Adipocyte (in vitro differentiated cells): ENCODE measurements around the gene TOMM20.

Experiments used
- DNase-seq: peaks from one replicate; pipeline ENCODE4 v3.0.0-alpha.2; 2015; ENCODE audit warnings: low read depth
- H3K27me3 ChIP-seq: replicated peaks from 2 replicates; pipeline ENCODE4 v1.7.0; 2013; ENCODE audit warnings: mild to moderate bottlenecking, low read length, moderate library complexity; ENCODE audit not compliant: control insufficient read depth, insufficient read depth
- H3K36me3 ChIP-seq: 2 replicates; pipeline ENCODE4 v1.7.0; 2013; ENCODE audit warnings: low read length, mild to moderate bottlenecking, moderate library complexity; ENCODE audit not compliant: control insufficient read depth, insufficient read depth, severe bottlenecking
- H3K4me1 ChIP-seq: 2 replicates; pipeline ENCODE4 v1.7.0; 2013; ENCODE audit warnings: mild to moderate bottlenecking, low read length, moderate library complexity; ENCODE audit not compliant: control insufficient read depth, insufficient read depth
- H3K4me3 ChIP-seq: 2 replicates; pipeline ENCODE4 v1.7.0; 2013; ENCODE audit warnings: mild to moderate bottlenecking, low read length, moderate library complexity
- H3K9ac ChIP-seq: 2 replicates; pipeline ENCODE4 v1.7.0; 2013; ENCODE audit warnings: mild to moderate bottlenecking, low read length, moderate library complexity
- H3K9me3 ChIP-seq: 2 replicates; pipeline ENCODE4 v1.7.0; 2013; ENCODE audit warnings: mild to moderate bottlenecking, low read length, moderate library complexity; ENCODE audit not compliant: control insufficient read depth

The TOMM20 gene

DNA sequence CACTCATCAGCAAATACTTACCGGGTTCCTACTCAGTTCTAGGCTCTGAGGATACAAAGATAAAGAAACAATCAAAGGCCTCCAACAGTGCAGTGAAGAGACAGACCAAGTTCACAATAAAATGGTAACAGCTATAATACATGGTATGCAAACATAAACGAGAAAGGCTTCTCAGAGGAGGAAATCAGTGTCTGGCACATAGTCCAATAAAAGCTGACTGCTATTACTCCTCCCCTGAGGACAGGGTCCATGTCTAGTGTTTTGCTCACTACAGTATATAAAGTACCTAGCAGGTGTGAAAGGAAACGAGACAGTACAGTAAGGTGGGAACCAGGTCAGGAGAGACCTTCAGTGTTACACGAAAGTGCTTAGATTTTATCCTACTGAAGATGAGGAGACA lies 28.1 kb upstream of the TOMM20 start:
- H3K9ac ChIP-seq = no peak overlapping the region
- no peak overlapping the region for H3K4me3 ChIP-seq
- H3K4me1 ChIP-seq = peaks cover 25% of the 10 kb centered on the region
- H3K36me3 ChIP-seq = peaks cover 58% of the 10 kb centered on the region
- DNase-seq = no peak
- H3K27me3 ChIP-seq = no peaks in the 10 kb centered on the region
- H3K9me3 ChIP-seq = no peaks in the 10 kb centered on the region

DNA sequence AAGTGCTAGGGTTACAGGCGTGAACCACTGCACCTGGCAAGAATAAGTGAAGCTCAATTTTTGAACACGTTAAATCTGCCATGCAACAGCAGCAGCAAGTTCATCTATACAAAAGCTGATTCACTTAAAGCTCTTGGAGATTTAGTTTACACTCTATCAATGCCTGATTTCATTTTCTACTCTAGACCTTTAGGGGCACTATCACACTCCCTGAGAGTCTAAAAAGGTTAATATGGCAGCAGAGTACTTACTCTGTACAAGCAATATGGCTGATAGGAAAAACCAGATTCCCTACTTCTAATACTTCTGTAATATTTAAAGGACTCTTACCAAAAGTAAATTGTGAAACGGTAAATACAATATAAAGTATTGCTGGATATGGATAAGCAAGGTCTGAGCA lies 27.6 kb upstream of the TOMM20 start:
- no peak overlapping the region for H3K9ac ChIP-seq
- no peak for DNase-seq
- peaks cover 62% of the 10 kb centered on the region for H3K36me3 ChIP-seq

DNA sequence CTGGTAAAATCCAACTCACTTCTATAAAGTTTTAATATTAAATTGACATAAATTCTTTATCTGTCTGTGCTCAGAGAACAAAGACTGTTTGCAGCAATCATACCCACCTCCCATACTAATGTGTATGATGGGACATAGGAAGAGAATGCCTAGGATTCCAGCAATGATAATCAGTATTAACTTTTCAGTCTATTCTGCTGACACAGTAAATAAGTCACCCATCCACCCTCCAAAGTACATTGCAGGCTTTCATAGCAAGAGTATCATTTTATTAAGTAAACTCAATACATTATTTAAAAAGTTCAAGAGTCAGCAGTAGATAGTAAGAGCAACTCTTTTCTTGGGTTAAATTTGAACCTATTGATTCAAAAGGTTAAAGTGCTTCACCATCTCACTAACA lies 23.6 kb upstream of the TOMM20 start:
- no peaks in the 10 kb centered on the region for H3K9me3 ChIP-seq
- H3K27me3 ChIP-seq = no peaks in the 10 kb centered on the region
- H3K4me1 ChIP-seq = peaks cover 8% of the 10 kb centered on the region
- H3K9ac ChIP-seq = no peak overlapping the region
- H3K36me3 ChIP-seq = peaks cover 84% of the 10 kb centered on the region
- DNase-seq = no peak
- H3K4me3 ChIP-seq = no peak overlapping the region

More for the DNA sequence above, 27.6 kb upstream of the TOMM20 start:
- Histone ChIP-seq H3K27me3 (no peaks in the 10 kb centered on the region), H3K4me3 (no peak overlapping the region), H3K9me3 (no peaks in the 10 kb centered on the region), H3K4me1 (peaks cover 22% of the 10 kb centered on the region)

DNA sequence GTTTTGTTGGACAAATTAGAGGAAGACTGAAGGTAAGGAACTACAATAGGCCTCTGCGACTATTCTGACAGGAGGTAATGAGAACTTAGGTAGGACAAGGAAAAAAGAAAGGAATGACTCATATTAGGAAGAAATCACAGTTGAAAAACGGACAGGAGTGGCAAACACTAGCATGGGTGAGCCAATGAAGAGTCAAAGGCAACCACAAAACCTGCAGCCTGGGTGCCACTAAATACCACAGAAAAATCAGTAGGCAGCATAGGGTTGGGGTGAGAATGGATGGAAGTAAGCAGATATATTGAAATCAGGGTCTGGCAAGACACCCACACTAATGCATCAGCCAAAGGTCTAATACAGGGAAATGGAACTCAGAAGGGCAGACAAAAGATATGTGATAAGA lies 22.4 kb upstream of the TOMM20 start:
- peaks cover 8% of the 10 kb centered on the region for H3K4me1 ChIP-seq
- no peak overlapping the region for H3K4me3 ChIP-seq
- H3K36me3 ChIP-seq = peaks cover 84% of the 10 kb centered on the region
- no peak overlapping the region for H3K9ac ChIP-seq
- no peak for DNase-seq
- no peaks in the 10 kb centered on the region for H3K27me3 ChIP-seq
- H3K9me3 ChIP-seq = no peaks in the 10 kb centered on the region

DNA sequence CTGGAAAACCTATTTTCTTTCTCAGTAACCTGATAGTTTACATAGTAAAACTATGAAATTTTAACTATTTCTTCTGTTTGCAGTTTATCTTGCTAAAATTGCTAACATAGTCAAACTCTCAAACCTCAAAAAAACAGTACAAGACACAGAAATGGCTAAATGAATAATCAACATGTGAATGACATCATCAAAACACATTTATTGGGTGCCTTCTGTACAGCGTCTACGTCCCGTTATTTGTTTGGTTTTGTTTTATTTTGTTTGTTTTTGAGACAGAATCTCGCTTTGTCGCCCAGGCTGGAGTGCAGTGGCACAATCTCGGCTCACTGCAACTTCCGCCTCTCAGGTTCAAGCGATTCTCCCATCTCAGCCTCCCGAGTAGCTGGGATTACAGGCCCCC lies 21.2 kb upstream of the TOMM20 start:
- DNase-seq = no peak
- H3K36me3 ChIP-seq = peaks cover 95% of the 10 kb centered on the region
- no peaks in the 10 kb centered on the region for H3K9me3 ChIP-seq
- H3K27me3 ChIP-seq = no peaks in the 10 kb centered on the region
- H3K9ac ChIP-seq = no peak overlapping the region
- H3K4me3 ChIP-seq = no peak overlapping the region
- H3K4me1 ChIP-seq = peaks cover 3% of the 10 kb centered on the region

DNA sequence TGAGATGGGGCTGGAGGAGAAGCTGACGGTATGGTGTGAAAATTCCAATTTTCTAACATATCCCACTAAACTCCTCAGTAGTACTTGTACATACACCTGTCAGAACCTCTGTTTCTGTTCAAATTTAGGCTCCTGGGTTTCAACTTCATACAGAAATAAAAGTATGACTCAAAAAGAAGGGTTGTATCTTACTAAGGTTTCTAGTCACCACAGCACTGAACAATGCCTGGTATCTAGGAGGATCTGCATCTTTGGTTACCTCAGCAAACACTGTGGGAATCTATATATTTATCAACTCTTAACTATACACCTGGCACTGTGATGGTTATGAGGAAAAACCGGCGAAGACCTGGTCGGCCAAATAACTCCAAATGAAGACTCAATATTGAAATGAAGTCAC lies 18.6 kb upstream of the TOMM20 start:
- no peaks in the 10 kb centered on the region for H3K9me3 ChIP-seq
- no peak overlapping the region for H3K4me3 ChIP-seq
- H3K36me3 ChIP-seq = peaks cover 93% of the 10 kb centered on the region
- no peak for DNase-seq
- no peaks in the 10 kb centered on the region for H3K4me1 ChIP-seq
- H3K27me3 ChIP-seq = no peaks in the 10 kb centered on the region
- no peak overlapping the region for H3K9ac ChIP-seq

DNA sequence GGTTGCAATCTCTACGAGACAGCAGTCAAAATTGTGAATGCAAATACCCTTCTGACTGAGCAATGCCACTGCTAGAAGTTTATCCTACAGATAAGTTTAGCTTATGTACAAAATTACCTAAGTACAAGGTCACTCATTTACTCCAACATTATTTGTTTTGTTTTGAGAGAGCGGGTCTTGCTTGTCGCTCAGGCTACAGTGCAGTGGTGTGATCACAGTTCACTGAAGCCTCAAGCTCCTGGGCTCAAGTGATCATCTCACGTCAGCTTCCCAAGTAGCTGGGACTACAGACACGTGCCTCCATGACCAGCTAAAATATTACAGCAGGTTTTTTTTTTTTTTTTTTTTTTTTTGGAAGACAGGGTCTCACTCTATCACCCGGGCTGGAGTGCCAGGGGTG lies 17.0 kb upstream of the TOMM20 start:
- DNase-seq = no peak
- Histone ChIP-seq H3K27me3 (no peaks in the 10 kb centered on the region), H3K36me3 (peaks cover 87% of the 10 kb centered on the region), H3K9ac (no peak overlapping the region), H3K9me3 (no peaks in the 10 kb centered on the region), H3K4me3 (no peak overlapping the region), H3K4me1 (no peaks in the 10 kb centered on the region)

DNA sequence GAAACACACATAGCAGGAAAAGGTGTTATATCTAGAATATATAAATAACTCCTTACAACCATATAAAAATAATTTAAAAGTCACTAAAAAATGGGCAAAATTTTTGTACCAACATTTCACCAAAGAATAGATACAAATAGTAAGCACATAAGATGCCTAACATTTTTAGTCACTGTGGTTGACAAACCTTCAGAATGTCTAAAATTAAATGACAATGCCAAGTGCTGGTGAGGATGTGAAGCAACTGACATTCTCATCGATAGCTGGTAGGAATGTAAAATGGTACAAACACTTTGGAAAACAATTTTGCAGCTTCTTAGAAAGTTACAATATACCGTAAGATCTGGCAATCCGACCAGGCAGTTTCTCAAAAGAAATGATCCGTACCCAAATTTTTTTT lies 14.4 kb upstream of the TOMM20 start:
- Histone ChIP-seq H3K9ac (no peak overlapping the region), H3K4me1 (no peaks in the 10 kb centered on the region), H3K36me3 (peaks cover 83% of the 10 kb centered on the region), H3K9me3 (no peaks in the 10 kb centered on the region), H3K4me3 (no peak overlapping the region), H3K27me3 (no peaks in the 10 kb centered on the region)
- DNase-seq = no peak

DNA sequence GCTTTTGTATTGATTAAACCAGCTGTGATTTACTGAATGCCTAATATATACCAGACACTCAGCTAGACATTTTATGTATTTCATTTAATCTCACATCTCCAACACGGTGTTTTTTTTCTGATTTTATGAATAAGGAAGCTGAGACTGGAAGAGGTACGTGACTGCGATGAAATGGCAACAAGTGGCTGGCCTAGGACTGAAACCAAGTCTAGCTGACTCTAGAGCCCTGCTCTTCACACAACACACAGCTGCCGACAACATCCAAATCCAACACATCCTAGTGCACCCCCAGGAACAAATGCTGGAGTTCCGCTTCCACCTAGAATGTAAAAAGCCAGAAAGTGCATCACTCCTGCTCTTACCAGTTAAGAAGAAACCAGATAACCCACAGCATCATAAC lies 10.7 kb upstream of the TOMM20 start:
- no peak overlapping the region for H3K9ac ChIP-seq
- H3K27me3 ChIP-seq = no peaks in the 10 kb centered on the region
- H3K9me3 ChIP-seq = no peaks in the 10 kb centered on the region
- no peak for DNase-seq
- no peak overlapping the region for H3K4me3 ChIP-seq
- peaks cover 81% of the 10 kb centered on the region for H3K36me3 ChIP-seq
- H3K4me1 ChIP-seq = peaks cover 19% of the 10 kb centered on the region

DNA sequence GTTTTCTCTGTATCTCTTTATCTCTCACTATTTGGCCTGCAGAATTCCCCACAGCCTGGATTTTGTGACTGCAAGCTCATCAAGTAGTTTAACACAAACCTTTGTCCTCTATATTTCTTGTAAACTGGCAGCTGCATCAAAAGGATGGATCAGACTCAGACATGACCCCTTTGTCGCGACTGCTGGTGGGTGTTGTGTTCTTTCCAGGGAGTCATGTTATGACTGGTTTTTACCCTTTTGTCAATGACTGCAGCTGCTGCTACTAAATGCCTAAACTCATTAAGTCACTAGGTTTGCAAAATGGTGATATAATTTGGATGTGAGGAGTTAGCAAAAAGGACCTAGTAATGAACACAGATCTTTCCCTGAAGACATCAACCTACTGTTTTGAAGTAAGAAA lies 10.2 kb upstream of the TOMM20 start:
- Histone ChIP-seq H3K36me3 (peaks cover 81% of the 10 kb centered on the region), H3K27me3 (no peaks in the 10 kb centered on the region), H3K4me1 (peaks cover 19% of the 10 kb centered on the region), H3K4me3 (no peak overlapping the region), H3K9ac (no peak overlapping the region), H3K9me3 (no peaks in the 10 kb centered on the region)
- no peak for DNase-seq

DNA sequence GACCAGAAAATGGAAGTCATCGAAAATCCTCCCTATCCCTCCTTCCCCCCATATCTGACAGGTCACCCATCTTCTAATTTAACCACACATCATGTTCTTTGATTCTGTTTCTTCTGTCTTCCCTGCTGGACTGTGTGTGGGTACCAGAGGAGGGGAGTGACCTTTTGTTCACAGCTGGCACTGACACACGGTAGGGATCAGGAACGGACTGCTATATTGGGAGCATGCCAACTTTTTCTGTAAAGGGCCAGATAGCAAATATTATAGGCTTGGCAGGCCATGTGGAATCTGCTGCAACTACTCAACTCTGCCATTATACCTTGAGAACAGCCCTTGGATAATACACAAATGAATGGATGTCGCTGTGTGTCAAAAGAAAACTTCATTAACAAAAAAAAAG lies 7.5 kb upstream of the TOMM20 start:
- Histone ChIP-seq H3K4me1 (peaks cover 20% of the 10 kb centered on the region), H3K9me3 (no peaks in the 10 kb centered on the region), H3K36me3 (peaks cover 83% of the 10 kb centered on the region), H3K4me3 (no peak overlapping the region), H3K27me3 (no peaks in the 10 kb centered on the region), H3K9ac (no peak overlapping the region)
- no peak for DNase-seq

DNA sequence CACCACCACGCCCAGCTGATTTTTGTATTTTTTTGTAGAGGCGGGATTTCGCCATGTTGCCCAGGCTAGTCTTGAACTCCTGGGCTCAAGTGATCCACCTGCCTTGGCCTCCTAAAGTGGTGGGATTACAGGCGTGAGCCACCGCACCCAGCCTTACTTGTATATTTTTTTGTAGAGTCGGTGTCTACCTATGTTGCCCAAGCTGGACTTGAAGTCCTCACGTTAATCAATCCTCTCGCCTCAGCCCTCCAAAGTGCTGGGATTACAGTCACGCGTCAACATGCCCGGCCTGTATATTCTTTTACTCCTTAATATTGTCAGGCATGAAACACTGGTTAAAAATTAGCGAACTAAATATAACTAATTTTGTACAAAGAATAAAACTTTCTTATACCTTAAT lies 5.5 kb upstream of the TOMM20 start:
- H3K4me1 ChIP-seq = peaks cover 26% of the 10 kb centered on the region
- no peak overlapping the region for H3K9ac ChIP-seq
- H3K9me3 ChIP-seq = no peaks in the 10 kb centered on the region
- peaks cover 73% of the 10 kb centered on the region for H3K36me3 ChIP-seq
- H3K4me3 ChIP-seq = no peak overlapping the region
- no peak for DNase-seq
- no peaks in the 10 kb centered on the region for H3K27me3 ChIP-seq
